Breast epithelium (tissue), 4 donors: ENCODE data around the gene EPM2A. TPM values are rescaled to one million over a fixed set of nuclear protein-coding genes. Genes with fewer than 3 reads are reported as not detected.

Source experiments
- DNase-seq, 2 donors: peaks; one replicate each; pipeline ENCODE4 v3.0.0-alpha.2; 2019; ENCODE audit warnings: low spot score in 2 of 2
- H3K27ac ChIP-seq, 2 donors: fragments of 200-600 bp; sonication (generic) in 1 of 2; one replicate each; pipeline ENCODE4 v1.5.1; 2016 to 2019; ENCODE audit warnings: mild to moderate bottlenecking in 1 of 2
- H3K27me3 ChIP-seq, 2 donors: fragments of 200-600 bp; sonication (generic) in 1 of 2; one replicate each; pipeline versions ENCODE4 v1.5.1 to v1.6.0; 2017 to 2019; ENCODE audit warnings: control low read depth in 1 of 2, mild to moderate bottlenecking in 1 of 2
- H3K36me3 ChIP-seq: fragments of 200-600 bp; one replicate; pipeline ENCODE4 v1.5.1; 2019
- H3K4me1 ChIP-seq, 2 donors: fragments of 200-600 bp; sonication (generic); one replicate each; pipeline ENCODE4 v1.5.1; 2016 to 2019; ENCODE audit warnings: control low read depth in 1 of 2
- H3K4me3 ChIP-seq, 3 donors: fragments of 200-600 bp; sonication (generic); 1 replicate in 2 of 3; 2 replicates in 1 of 3; pipeline ENCODE4 v1.5.1; 2016 to 2019; ENCODE audit warnings: mild to moderate bottlenecking in 3 of 3, moderate library complexity in 2 of 3
- H3K9me3 ChIP-seq, 2 donors: fragments of 200-600 bp; sonication (generic) in 1 of 2; one replicate each; pipeline ENCODE4 v1.5.1; 2016 to 2019; ENCODE audit warnings: control low read depth in 1 of 2
- CTCF ChIP-seq, 3 donors: fragments of 450-650 bp; IDR thresholded peaks; one replicate each; pipeline ENCODE4 v1.5.1; 2016 to 2017; ENCODE audit warnings: antibody characterized with exemption in 3 of 3, mild to moderate bottlenecking in 3 of 3, moderate library complexity in 3 of 3
- POLR2A ChIP-seq: fragments of 450-650 bp; IDR thresholded peaks from one replicate; pipeline ENCODE4 v1.6.1; 2016; ENCODE audit warnings: antibody characterized with exemption, mild to moderate bottlenecking, moderate library complexity
- POLR2AphosphoS5 ChIP-seq, 3 donors: sonication (generic); formaldehyde crosslinking; IDR thresholded peaks; one replicate each; pipeline ENCODE4 v1.6.1; 2017; ENCODE audit warnings: antibody characterized with exemption in 3 of 3
- intact Hi-C: fragments of 100-400 bp; cut with DNase I; formaldehyde crosslinking; loops from one replicate; pipeline ENCODE4 v1.15.1; 2023; ENCODE audit warnings: low total_unique reads
- total RNA-seq, 3 donors: library from RNA; depleted of rRNA; stranded (reverse); fragments of >200 nt; gene quantifications; one replicate each; pipeline ENCODE4 v1.1.0, GENCODE V29; 2016

The EPM2A gene
- total RNA-seq, 3 donors from 2014 or later = 14.1 to 19.5 (median 15.7) TPM

DNA sequence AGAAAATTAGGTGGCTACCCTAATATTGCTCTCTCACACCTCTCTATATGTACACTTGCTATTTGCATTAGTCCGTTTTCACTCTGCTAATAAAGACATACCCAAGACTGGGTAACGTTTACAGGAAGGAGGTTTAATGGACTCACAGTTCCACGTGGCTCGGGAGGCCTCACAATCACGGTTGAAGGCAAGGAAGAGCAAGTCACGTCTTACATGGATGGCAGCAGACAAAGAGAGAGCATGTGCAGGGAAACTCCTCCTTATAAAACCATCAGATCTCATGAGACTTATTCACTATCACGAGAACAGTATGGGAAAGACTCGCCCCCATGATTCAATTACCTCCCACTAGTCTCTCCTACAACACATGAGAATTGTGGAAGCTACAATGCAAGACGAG, 53.4 kb downstream of the EPM2A start:
- Histone ChIP-seq H3K4me1 (no peaks in the 10 kb centered on the region), H3K27ac (no peak overlapping the region), H3K27me3 (no peaks in the 10 kb centered on the region), H3K36me3 (no peaks in the 10 kb centered on the region), H3K9me3 (no peaks in the 10 kb centered on the region), H3K4me3 (no peak overlapping the region)
- TF ChIP-seq POLR2A (no peak), POLR2AphosphoS5 (IDR thresholded peaks at IDR 0.05) (no peak), CTCF (IDR thresholded peaks at IDR 0.05) (no peak)
- DNase-seq = no peak
- intact Hi-C loops = no loop called here

DNA sequence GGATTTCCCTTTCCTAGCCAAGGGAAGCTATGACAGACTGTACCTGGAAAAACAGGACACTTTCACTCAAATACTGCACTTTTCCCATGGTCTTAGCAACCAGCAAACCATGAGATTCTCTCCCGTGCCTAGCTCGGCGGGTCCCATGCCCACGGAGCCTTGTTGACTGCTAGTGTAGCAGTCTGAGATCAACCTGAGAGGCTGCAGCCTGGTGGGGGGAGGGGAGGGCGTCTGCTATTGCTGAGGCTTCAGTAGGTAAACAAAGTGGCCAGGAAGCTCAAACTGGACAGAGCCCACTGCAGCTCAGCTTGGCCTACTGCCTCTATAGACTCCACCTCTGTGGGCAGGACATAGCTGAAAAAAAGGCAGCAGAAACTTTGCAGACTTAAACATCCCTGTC, 61.8 kb downstream of the EPM2A start:
- intact Hi-C loops = no loop called here
- no peak for DNase-seq
- TF ChIP-seq POLR2AphosphoS5 (IDR thresholded peaks at IDR 0.05) = no peak
- TF ChIP-seq CTCF (IDR thresholded peaks at IDR 0.05) = no peak
- TF ChIP-seq POLR2A = no peak

GRCh38 chr6:145670311-145670710, 65.0 kb downstream of the EPM2A start:
- Histone ChIP-seq H3K27ac (no peak overlapping the region), H3K4me3 (no peak overlapping the region), H3K4me1 (no peaks in the 10 kb centered on the region), H3K9me3 (peaks cover 0 to under 1% of the 10 kb centered on the region in 2 donors), H3K36me3 (no peaks in the 10 kb centered on the region), H3K27me3 (no peaks in the 10 kb centered on the region)
- intact Hi-C loops = no loop called here
- no peak for DNase-seq
- TF ChIP-seq POLR2A = no peak
- TF ChIP-seq POLR2AphosphoS5 (IDR thresholded peaks at IDR 0.05) = no peak
- no peak for TF ChIP-seq CTCF (IDR thresholded peaks at IDR 0.05)

More for the DNA sequence above, 61.8 kb downstream of the EPM2A start:
- Histone ChIP-seq H3K4me1 (no peaks in the 10 kb centered on the region), H3K27me3 (no peaks in the 10 kb centered on the region), H3K9me3 (peaks cover 0 to 3% of the 10 kb centered on the region in 2 donors), H3K4me3 (no peak overlapping the region), H3K27ac (no peak overlapping the region), H3K36me3 (no peaks in the 10 kb centered on the region)

DNA sequence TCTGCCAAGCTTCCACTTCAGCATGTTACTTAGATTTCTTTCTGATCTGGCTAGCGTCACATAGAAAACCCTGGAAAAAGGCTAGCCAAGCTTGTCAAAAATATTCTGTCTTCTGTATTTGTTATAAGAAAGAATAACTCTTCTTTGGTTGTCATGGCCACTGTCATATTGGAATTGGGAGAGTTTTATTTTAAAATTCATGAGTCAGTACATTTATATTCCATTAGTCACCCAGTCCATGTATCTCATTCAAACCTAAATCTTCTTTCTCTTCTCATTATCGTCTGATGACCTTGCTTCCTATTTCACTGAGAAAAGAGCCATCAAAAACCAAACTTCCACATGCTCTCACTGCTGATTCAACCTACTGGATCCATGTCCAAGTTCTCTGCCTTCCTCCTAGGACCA, 65.7 kb downstream of the EPM2A start:
- Histone ChIP-seq H3K4me1 (no peaks in the 10 kb centered on the region), H3K27ac (no peak overlapping the region), H3K9me3 (no peaks in the 10 kb centered on the region), H3K4me3 (no peak overlapping the region), H3K36me3 (no peaks in the 10 kb centered on the region), H3K27me3 (no peaks in the 10 kb centered on the region)
- no peak for DNase-seq
- intact Hi-C loops = no loop called here
- no peak for TF ChIP-seq POLR2A
- no peak for TF ChIP-seq POLR2AphosphoS5 (IDR thresholded peaks at IDR 0.05)
- TF ChIP-seq CTCF (IDR thresholded peaks at IDR 0.05) = no peak

- H3K27me3 ChIP-seq = no peaks in the 10 kb centered on the region
- intact Hi-C loops = no loop called here
- no peaks in the 10 kb centered on the region for H3K4me1 ChIP-seq
- no peak for DNase-seq
- H3K27ac ChIP-seq = no peak overlapping the region
- no peak overlapping the region for H3K4me3 ChIP-seq
- H3K36me3 ChIP-seq = no peaks in the 10 kb centered on the region
- TF ChIP-seq CTCF (IDR thresholded peaks at IDR 0.05) (no peak), POLR2AphosphoS5 (IDR thresholded peaks at IDR 0.05) (no peak), POLR2A (no peak)
- H3K9me3 ChIP-seq = no peaks in the 10 kb centered on the region
These were observed 66.5 kb downstream of the EPM2A start for GRCh38 chr6:145668844-145669243.
